HepG2 (cell line): Measurements from ENCODE around the gene RMRP. TPM values are rescaled to one million over a fixed set of nuclear protein-coding genes. Genes with fewer than 3 reads are reported as not detected.

Source experiments
- CREM ChIP-seq, 2 experiments: sonication (generic) in 1 of 2; formaldehyde crosslinking in 1 of 2; IDR thresholded peaks; 2 replicates each; pipeline versions ENCODE4 v1.4.0 to v1.6.1; 2016 to 2020; ENCODE audit warnings: antibody characterized with exemption in 1 of 2, mild to moderate bottlenecking in 1 of 2, missing genetic modification reagents in 1 of 2
- MED13 ChIP-seq: sonication (generic); formaldehyde crosslinking; IDR thresholded peaks from 2 replicates; pipeline ENCODE4 v1.5.0; 2020; ENCODE audit warnings: missing genetic modification reagents
- NKX3-1 ChIP-seq: sonication (generic); formaldehyde crosslinking; IDR thresholded peaks from 2 replicates; pipeline ENCODE4 v1.5.0; 2020; ENCODE audit warnings: missing genetic modification reagents
- SOX6 ChIP-seq, 2 experiments: fragments of 450-650 bp in 1 of 2; sonication (generic) in 1 of 2; formaldehyde crosslinking in 1 of 2; IDR thresholded peaks; 2 replicates each; pipeline versions ENCODE4 v1.4.0 to v1.6.1; 2017 to 2020; ENCODE audit warnings: antibody characterized with exemption in 1 of 2, mild to moderate bottlenecking in 1 of 2, missing genetic modification reagents in 1 of 2
- TBL1XR1 ChIP-seq: fragments of 150-350 bp; IDR thresholded peaks from 2 replicates; pipeline ENCODE4 v1.6.1; 2014; ENCODE audit warnings: borderline replicate concordance, low read length; ENCODE audit not compliant: partially characterized antibody
- TEAD2 ChIP-seq: sonication (generic); formaldehyde crosslinking; IDR thresholded peaks from 2 replicates; pipeline ENCODE4 v1.9.0; 2021; ENCODE audit warnings: missing genetic modification reagents
- WIZ ChIP-seq: sonication (generic); formaldehyde crosslinking; IDR thresholded peaks from 2 replicates; pipeline ENCODE4 v1.5.1; 2020; ENCODE audit warnings: mild to moderate bottlenecking, missing genetic modification reagents
- ZMYM3 ChIP-seq: sonication (generic); formaldehyde crosslinking; IDR thresholded peaks from 2 replicates; pipeline ENCODE4 v1.5.1; 2020; ENCODE audit warnings: mild to moderate bottlenecking, missing genetic modification reagents
- ZNF205 ChIP-seq: IDR thresholded peaks from 2 replicates; pipeline ENCODE4 v1.6.1; 2018; ENCODE audit warnings: missing biosample characterization, missing genetic modification reagents
- ZNF30 ChIP-seq: sonication (generic); formaldehyde crosslinking; IDR thresholded peaks from 2 replicates; pipeline ENCODE4 v1.5.0; 2020; ENCODE audit warnings: mild to moderate bottlenecking, missing genetic modification reagents
- ZNF367 ChIP-seq: sonication (generic); formaldehyde crosslinking; IDR thresholded peaks from 2 replicates; pipeline ENCODE4 v1.4.0; 2020; ENCODE audit warnings: missing genetic modification reagents, borderline replicate concordance
- ZNF510 ChIP-seq: sonication (generic); formaldehyde crosslinking; IDR thresholded peaks from 2 replicates; pipeline ENCODE4 v1.4.0; 2020; ENCODE audit warnings: low read depth, mild to moderate bottlenecking, missing genetic modification reagents
- ZNF562 ChIP-seq: sonication (generic); formaldehyde crosslinking; IDR thresholded peaks from 2 replicates; pipeline ENCODE4 v1.8.0; 2022; ENCODE audit warnings: missing genetic modification reagents, borderline replicate concordance
- ZNF629 ChIP-seq: sonication (generic); formaldehyde crosslinking; conservative IDR thresholded peaks from 2 replicates; pipeline ENCODE4 v1.5.0; 2020; ENCODE audit warnings: missing genetic modification reagents
- ZNF773 ChIP-seq: sonication (generic); formaldehyde crosslinking; IDR thresholded peaks from 2 replicates; pipeline ENCODE4 v1.4.0; 2020; ENCODE audit warnings: missing genetic modification reagents, borderline replicate concordance
- ZNF788 ChIP-seq: sonication (generic); formaldehyde crosslinking; IDR thresholded peaks from 2 replicates; pipeline ENCODE4 v1.5.0; 2020; ENCODE audit warnings: mild to moderate bottlenecking, missing genetic modification reagents, borderline replicate concordance
- ZNF792 ChIP-seq: IDR thresholded peaks from 2 replicates; pipeline ENCODE4 v1.6.1; 2016
- polyA plus RNA-seq, 8 experiments: library from polyadenylated mRNA; depleted of rRNA in 3 of 8; stranded (reverse) in 7 of 8; unstranded in 1 of 8; fragments of >200 nt; fragmentation: Illumina TruSeq in 4 of 8; extraction: Trizol in 4 of 8; gene quantifications; 2 replicates each; pipeline versions ENCODE4 v1.2.1 to v1.2.3, GENCODE V29; 2011 to 2016; ENCODE audit warnings: low read depth in 4 of 8, missing spikeins in 1 of 8, mixed read lengths in 1 of 8; ENCODE audit not compliant: insufficient read depth in 1 of 8
- total RNA-seq, 5 experiments: library from RNA; depleted of rRNA; stranded (reverse); fragments of >200 nt; fragmentation: Illumina TruSeq; extraction: Trizol; gene quantifications; 2 replicates each; pipeline ENCODE4 v1.2.3, GENCODE V29; 2016; ENCODE audit warnings: low read depth in 1 of 5
- TF ChIP-seq, protein P1 (sequence below): IDR thresholded peaks from 2 replicates; pipeline ENCODE4 v1.6.1; 2016; ENCODE audit warnings: low read depth, missing genetic modification reagents, missing compliant biosample characterization
- TF ChIP-seq, protein P2 (sequence below): sonication (generic); formaldehyde crosslinking; conservative IDR thresholded peaks from 2 replicates; pipeline ENCODE4 v1.5.0; 2020; ENCODE audit warnings: missing genetic modification reagents
- TF ChIP-seq, protein P3 (sequence below): IDR thresholded peaks from 2 replicates; pipeline ENCODE4 v1.6.1; 2016; ENCODE audit warnings: mild to moderate bottlenecking

RMRP gene
- total and polyA plus RNA-seq, 2 of the 13 experiments (the other 11 are each of a cell fraction or from before 2014, with no cell fraction given) = 51.4 to 4,025 TPM

DNA sequence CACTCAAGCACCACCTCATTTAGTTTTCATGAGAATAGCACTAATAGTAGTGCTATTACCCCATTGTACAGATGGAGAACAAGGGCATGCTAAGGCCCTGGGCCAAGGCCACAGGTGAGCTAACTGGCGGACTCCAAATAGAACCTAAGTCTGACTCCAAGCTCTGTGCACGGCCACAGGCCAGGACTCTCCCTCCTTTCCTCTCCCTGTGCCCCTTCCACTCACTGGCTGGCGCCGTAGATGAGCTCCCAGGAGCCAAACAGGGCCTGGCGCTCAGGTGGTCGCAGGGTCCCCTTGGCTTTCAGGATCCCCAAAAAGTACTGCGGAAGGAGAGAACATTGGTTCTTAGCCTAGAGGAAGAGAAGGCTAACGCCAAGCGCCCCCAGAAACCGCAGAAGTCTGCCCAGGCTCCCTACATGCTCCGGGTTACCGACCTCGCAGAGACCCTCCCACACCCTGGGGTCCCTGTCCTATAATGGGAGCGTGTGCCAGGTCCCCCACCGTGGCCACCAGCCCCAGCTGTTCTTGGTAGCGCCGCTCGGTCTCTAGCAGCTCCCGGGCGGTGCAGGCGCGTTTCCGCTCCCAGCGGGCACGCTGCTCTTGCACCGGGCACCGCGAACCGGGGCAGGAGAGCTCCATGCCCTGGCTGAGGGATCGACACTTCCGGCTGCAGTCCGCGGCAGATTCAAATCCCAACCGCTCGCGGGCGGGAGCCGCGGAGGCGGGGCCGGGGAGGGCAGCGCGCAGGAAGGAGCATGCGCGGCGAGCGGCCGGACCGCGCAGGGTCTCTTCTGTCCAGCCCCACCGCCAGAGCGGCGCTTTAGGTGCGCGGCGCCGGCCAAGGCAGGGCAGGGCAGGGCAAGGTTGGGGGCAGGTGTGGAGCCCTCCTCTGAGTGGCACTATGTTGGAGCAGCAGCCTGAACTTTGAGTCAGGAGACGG is 7.0 kb upstream of the RMRP start, which contains the start of gene ARHGEF39 (continued):
- peak; percentile 65 for TF ChIP-seq ZMYM3 (CRISPR knock-in tag)
- no peak for TF ChIP-seq SOX6 (IDR thresholded peaks at IDR 0.05)
- TF ChIP-seq SOX6 (CRISPR knock-in tag; IDR thresholded peaks at IDR 0.05) = peak; percentile 54
- peak; percentile 57; the same call in 1 of the 2 replicates for TF ChIP-seq WIZ (CRISPR knock-in tag)
- no peak for TF ChIP-seq TBL1XR1
- 0 out of 2 replicates have a peak, but pooled peaks have one; percentile 56 for TF ChIP-seq TEAD2 (CRISPR knock-in tag)
- no peak for TF ChIP-seq ZNF510 (CRISPR knock-in tag)
- peak; percentile 96 for TF ChIP-seq ZNF629 (CRISPR knock-in tag)
- TF ChIP-seq ZNF30 (CRISPR knock-in tag) = 0 out of 2 replicates have a peak, but pooled peaks have one; percentile 21
- 0 out of 2 replicates have a peak, but pooled peaks have one; percentile 26 for TF ChIP-seq ZNF367 (CRISPR knock-in tag)
- peak; percentile 79 for TF ChIP-seq NKX3-1
- peak; percentile 78 for TF ChIP-seq ZNF792 (CRISPR knock-in tag)
- no peak for TF ChIP-seq ZNF773
- TF ChIP-seq CREM (IDR thresholded peaks at IDR 0.05) = no peak
- no peak for TF ChIP-seq CREM (CRISPR knock-in tag; IDR thresholded peaks at IDR 0.05)
- peak; percentile 90 for TF ChIP-seq ZNF562 (CRISPR knock-in tag)
- peak; percentile 70; the same call in 1 of the 2 replicates for TF ChIP-seq ZNF788
- 0 out of 2 replicates have a peak, but pooled peaks have one; percentile 62 for TF ChIP-seq MED13 (CRISPR knock-in tag)
- TF ChIP-seq ZNF205 = peak; percentile 43; the same call in 1 of the 2 replicates
- TF ChIP-seq, protein P1, sequence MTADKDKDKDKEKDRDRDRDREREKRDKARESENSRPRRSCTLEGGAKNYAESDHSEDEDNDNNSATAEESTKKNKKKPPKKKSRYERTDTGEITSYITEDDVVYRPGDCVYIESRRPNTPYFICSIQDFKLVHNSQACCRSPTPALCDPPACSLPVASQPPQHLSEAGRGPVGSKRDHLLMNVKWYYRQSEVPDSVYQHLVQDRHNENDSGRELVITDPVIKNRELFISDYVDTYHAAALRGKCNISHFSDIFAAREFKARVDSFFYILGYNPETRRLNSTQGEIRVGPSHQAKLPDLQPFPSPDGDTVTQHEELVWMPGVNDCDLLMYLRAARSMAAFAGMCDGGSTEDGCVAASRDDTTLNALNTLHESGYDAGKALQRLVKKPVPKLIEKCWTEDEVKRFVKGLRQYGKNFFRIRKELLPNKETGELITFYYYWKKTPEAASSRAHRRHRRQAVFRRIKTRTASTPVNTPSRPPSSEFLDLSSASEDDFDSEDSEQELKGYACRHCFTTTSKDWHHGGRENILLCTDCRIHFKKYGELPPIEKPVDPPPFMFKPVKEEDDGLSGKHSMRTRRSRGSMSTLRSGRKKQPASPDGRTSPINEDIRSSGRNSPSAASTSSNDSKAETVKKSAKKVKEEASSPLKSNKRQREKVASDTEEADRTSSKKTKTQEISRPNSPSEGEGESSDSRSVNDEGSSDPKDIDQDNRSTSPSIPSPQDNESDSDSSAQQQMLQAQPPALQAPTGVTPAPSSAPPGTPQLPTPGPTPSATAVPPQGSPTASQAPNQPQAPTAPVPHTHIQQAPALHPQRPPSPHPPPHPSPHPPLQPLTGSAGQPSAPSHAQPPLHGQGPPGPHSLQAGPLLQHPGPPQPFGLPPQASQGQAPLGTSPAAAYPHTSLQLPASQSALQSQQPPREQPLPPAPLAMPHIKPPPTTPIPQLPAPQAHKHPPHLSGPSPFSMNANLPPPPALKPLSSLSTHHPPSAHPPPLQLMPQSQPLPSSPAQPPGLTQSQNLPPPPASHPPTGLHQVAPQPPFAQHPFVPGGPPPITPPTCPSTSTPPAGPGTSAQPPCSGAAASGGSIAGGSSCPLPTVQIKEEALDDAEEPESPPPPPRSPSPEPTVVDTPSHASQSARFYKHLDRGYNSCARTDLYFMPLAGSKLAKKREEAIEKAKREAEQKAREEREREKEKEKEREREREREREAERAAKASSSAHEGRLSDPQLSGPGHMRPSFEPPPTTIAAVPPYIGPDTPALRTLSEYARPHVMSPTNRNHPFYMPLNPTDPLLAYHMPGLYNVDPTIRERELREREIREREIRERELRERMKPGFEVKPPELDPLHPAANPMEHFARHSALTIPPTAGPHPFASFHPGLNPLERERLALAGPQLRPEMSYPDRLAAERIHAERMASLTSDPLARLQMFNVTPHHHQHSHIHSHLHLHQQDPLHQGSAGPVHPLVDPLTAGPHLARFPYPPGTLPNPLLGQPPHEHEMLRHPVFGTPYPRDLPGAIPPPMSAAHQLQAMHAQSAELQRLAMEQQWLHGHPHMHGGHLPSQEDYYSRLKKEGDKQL (CRISPR knock-in tag) = 0 out of 2 replicates have a peak, but pooled peaks have one; percentile 17
- TF ChIP-seq, protein P2, sequence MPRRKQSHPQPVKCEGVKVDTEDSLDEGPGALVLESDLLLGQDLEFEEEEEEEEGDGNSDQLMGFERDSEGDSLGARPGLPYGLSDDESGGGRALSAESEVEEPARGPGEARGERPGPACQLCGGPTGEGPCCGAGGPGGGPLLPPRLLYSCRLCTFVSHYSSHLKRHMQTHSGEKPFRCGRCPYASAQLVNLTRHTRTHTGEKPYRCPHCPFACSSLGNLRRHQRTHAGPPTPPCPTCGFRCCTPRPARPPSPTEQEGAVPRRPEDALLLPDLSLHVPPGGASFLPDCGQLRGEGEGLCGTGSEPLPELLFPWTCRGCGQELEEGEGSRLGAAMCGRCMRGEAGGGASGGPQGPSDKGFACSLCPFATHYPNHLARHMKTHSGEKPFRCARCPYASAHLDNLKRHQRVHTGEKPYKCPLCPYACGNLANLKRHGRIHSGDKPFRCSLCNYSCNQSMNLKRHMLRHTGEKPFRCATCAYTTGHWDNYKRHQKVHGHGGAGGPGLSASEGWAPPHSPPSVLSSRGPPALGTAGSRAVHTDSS (CRISPR knock-in tag) = peak; percentile 68; the same call in 1 of the 2 replicates
- TF ChIP-seq, protein P3, sequence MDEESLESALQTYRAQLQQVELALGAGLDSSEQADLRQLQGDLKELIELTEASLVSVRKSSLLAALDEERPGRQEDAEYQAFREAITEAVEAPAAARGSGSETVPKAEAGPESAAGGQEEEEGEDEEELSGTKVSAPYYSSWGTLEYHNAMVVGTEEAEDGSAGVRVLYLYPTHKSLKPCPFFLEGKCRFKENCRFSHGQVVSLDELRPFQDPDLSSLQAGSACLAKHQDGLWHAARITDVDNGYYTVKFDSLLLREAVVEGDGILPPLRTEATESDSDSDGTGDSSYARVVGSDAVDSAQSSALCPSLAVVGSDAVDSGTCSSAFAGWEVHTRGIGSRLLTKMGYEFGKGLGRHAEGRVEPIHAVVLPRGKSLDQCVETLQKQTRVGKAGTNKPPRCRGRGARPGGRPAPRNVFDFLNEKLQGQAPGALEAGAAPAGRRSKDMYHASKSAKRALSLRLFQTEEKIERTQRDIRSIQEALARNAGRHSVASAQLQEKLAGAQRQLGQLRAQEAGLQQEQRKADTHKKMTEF (CRISPR knock-in tag) = peak; percentile 91
